K562 (cell line): Measurements from ENCODE around the gene ANKMY1. TPM values are rescaled to one million over a fixed set of nuclear protein-coding genes. Genes with fewer than 3 reads are reported as not detected.

ENCODE experiments used
- ATAC-seq: fragments of 200-7000 bp; cut with Tn5 transposase; 3 replicates; pipeline ENCODE4 v1.9.1; 2020; ENCODE audit warnings: moderate library complexity
- BruUV-seq: library from RNA; stranded (reverse); fragments of 400-500 nt; replicated peaks from 2 replicates; lab custom pipeline; 2021; lab: Mats Ljungman, UMichigan
- CTCF ChIA-PET: fragments of 300-600 bp; formaldehyde crosslinking; extraction: SDS; loops from one replicate; lab custom pipeline; 2021; ENCODE audit warnings: low intra/inter-chr PET ratio; lab: Yijun Ruan, JAX
- POLR2A ChIA-PET: fragments of 300-600, 350-650 bp; sonication (Branson Sonifier 250); formaldehyde crosslinking; extraction: SDS; loops from one replicate; lab custom pipeline; 2021; ENCODE audit warnings: antibody characterized with exemption, inconsistent platforms; lab: Yijun Ruan, JAX
- DNase-seq, 4 experiments: peaks; one replicate each; pipeline versions ENCODE4 v3.0.0 to v3.0.0-alpha.2; 2011 to 2018; ENCODE audit warnings: low spot score in 3 of 4, mixed read lengths in 3 of 4; ENCODE audit errors: extremely low read depth in 1 of 4
- FAIRE-seq: peaks from 2 replicates; lab custom pipeline; 2011; peaks lifted over from hg19 to GRCh38; lab: Jason Lieb, UNC
- H2AFZ ChIP-seq: 2 replicates; pipeline ENCODE4 v1.6.0; 2011; ENCODE audit warnings: low read depth, low read length, control low read depth, inconsistent platforms
- H3K27ac ChIP-seq: fragments of 200-600 bp; 3 replicates; pipeline ENCODE4 v1.8.0; 2011; ENCODE audit warnings: low read depth, mild to moderate bottlenecking, control low read depth, inconsistent platforms, low read length, moderate library complexity, mixed read lengths; ENCODE audit errors: extremely low read depth
- H3K27me3 ChIP-seq, 2 experiments: fragments of 300-600 bp in 1 of 2; 2 replicates in 1 of 2; 3 replicates in 1 of 2; pipeline versions ENCODE4 v1.6.0 to v1.8.0; 2011; ENCODE audit warnings: inconsistent platforms in 2 of 2, low read length in 2 of 2, mild to moderate bottlenecking in 1 of 2, mixed read lengths in 1 of 2, moderate library complexity in 1 of 2; ENCODE audit not compliant: control insufficient read depth in 2 of 2, insufficient read depth in 2 of 2
- H3K36me3 ChIP-seq: fragments of 300-600 bp; 3 replicates; pipeline ENCODE4 v1.8.0; 2011; ENCODE audit warnings: mild to moderate bottlenecking, low read length, inconsistent platforms; ENCODE audit not compliant: control insufficient read depth, insufficient read depth
- H3K4me1 ChIP-seq, 2 experiments: fragments of 200-600 bp in 1 of 2; replicated peaks in 1 of 2; 2 replicates in 1 of 2; 3 replicates in 1 of 2; pipeline versions ENCODE4 v1.5.1 to v1.8.0; 2011; ENCODE audit warnings: inconsistent platforms in 2 of 2, low read length in 2 of 2, mild to moderate bottlenecking in 1 of 2, mixed read lengths in 1 of 2, moderate library complexity in 1 of 2; ENCODE audit not compliant: control insufficient read depth in 2 of 2, insufficient read depth in 2 of 2
- H3K4me2 ChIP-seq: 2 replicates; pipeline ENCODE4 v1.6.1; 2011; ENCODE audit warnings: low read length, control low read depth, inconsistent platforms, mixed read lengths; ENCODE audit not compliant: insufficient read depth
- H3K4me3 ChIP-seq: fragments of 200-600 bp; sonication (generic), shearing (Covaris generic); 2 replicates; pipeline ENCODE4 v1.5.1; 2016; ENCODE audit warnings: control low read depth, inconsistent platforms
- H3K79me2 ChIP-seq: fragments of 200-600 bp; 3 replicates; pipeline ENCODE4 v1.8.0; 2011; ENCODE audit warnings: low read length, inconsistent platforms; ENCODE audit not compliant: control insufficient read depth, insufficient read depth
- H3K9ac ChIP-seq, 2 experiments: 2 replicates each; pipeline versions ENCODE4 v1.6.0 to v1.6.1; 2011; ENCODE audit warnings: low read depth in 2 of 2, low read length in 2 of 2, control low read depth in 1 of 2, inconsistent platforms in 1 of 2, mild to moderate bottlenecking in 1 of 2, mixed read lengths in 1 of 2; ENCODE audit not compliant: insufficient read depth in 1 of 2
- H3K9me1 ChIP-seq: one replicate; pipeline ENCODE4 v1.6.0; 2011; ENCODE audit warnings: inconsistent platforms, mild to moderate bottlenecking, low read length, moderate library complexity; ENCODE audit not compliant: control insufficient read depth, insufficient read depth
- H3K9me3 ChIP-seq: replicated peaks from 2 replicates; pipeline ENCODE4 v1.5.1; 2011; ENCODE audit warnings: low read depth, low read length, inconsistent platforms; ENCODE audit not compliant: control insufficient read depth, insufficient read depth
- H4K20me1 ChIP-seq: replicated peaks from 2 replicates; pipeline ENCODE4 v1.6.1; 2011; ENCODE audit warnings: low read length, inconsistent platforms, mixed read lengths; ENCODE audit not compliant: control insufficient read depth, insufficient read depth
- KDM4B ChIP-seq, 2 experiments: fragments of 450-650 bp in 1 of 2; sonication (generic) in 1 of 2; IDR thresholded peaks; 2 replicates each; pipeline ENCODE4 v1.6.1; 2016 to 2017; ENCODE audit warnings: borderline replicate concordance in 2 of 2, antibody characterized with exemption in 1 of 2, low read depth in 1 of 2, mild to moderate bottlenecking in 1 of 2
- MTF1 ChIP-seq: fragments of 250-450 bp; sonication (Bioruptor Pico); IDR thresholded peaks from 2 replicates; pipeline ENCODE4 v1.9.0; 2021; ENCODE audit warnings: moderate library complexity, mild to moderate bottlenecking, inconsistent platforms, borderline replicate concordance
- NFRKB ChIP-seq: fragments of 450-650 bp; IDR thresholded peaks from 2 replicates; pipeline ENCODE4 v1.6.1; 2016; ENCODE audit warnings: low read depth
- PHF21A ChIP-seq: fragments of 450-650 bp; IDR thresholded peaks from 2 replicates; pipeline ENCODE4 v1.6.1; 2017; ENCODE audit warnings: low read depth, borderline replicate concordance
- POLR2AphosphoS5 ChIP-seq: IDR thresholded peaks from 2 replicates; pipeline ENCODE4 v1.6.1; 2011; ENCODE audit warnings: mild to moderate bottlenecking, low read depth, low read length, moderate library complexity; ENCODE audit not compliant: control insufficient read depth, insufficient read depth
- SMAD1 ChIP-seq: fragments of 150-350 bp; IDR thresholded peaks from 2 replicates; pipeline ENCODE4 v1.6.1; 2014; ENCODE audit warnings: low read length, low read depth; ENCODE audit not compliant: partially characterized antibody
- U2AF1 ChIP-seq: fragments of 200-400 bp; formaldehyde crosslinking; optimal IDR thresholded peaks from 2 replicates; pipeline ENCODE3; 2017; ENCODE audit warnings: mild to moderate bottlenecking, low read depth, low read length, moderate library complexity
- YBX1 ChIP-seq: fragments of 450-650 bp; IDR thresholded peaks from 2 replicates; pipeline ENCODE4 v1.7.1; 2016; ENCODE audit warnings: mild to moderate bottlenecking
- ZNF239 ChIP-seq: fragments of 250-450 bp; sonication (Bioruptor Pico); IDR thresholded peaks from 2 replicates; pipeline ENCODE4 v1.4.0; 2020; ENCODE audit warnings: mild to moderate bottlenecking
- ZNF780A ChIP-seq: fragments of 250-450 bp; sonication (Bioruptor Pico); IDR thresholded peaks from 2 replicates; pipeline ENCODE4 v1.5.0; 2021; ENCODE audit warnings: mild to moderate bottlenecking
- WGBS: fragments of 100-300 bp; shearing (Covaris generic); methylation state at CpG from one replicate; pipeline ENCODE4 v1.1.6; 2016; ENCODE audit warnings: low coverage, mixed read lengths; ENCODE audit not compliant: insufficient coverage; ENCODE audit errors: missing lambda C conversion rate; 5-methylcytosine and 5-hydroxymethylcytosine counted together
- in situ Hi-C: fragments of 300-500 bp; cut with MboI; formaldehyde crosslinking; loops from 4 replicates; pipeline ENCODE4 v1.15.0; 2018; ENCODE audit warnings: inconsistent platforms, mixed read lengths
- intact Hi-C: fragments of 100-400 bp; cut with micrococcal nuclease; formaldehyde crosslinking; loops from 2 replicates; pipeline ENCODE4 v1.14.2; 2022
- polyA plus RNA-seq, 8 experiments: library from polyadenylated mRNA; depleted of rRNA in 4 of 8; stranded (reverse) in 5 of 8; unstranded in 3 of 8; fragments of >200 nt; fragmentation: Nextera tagmentation in 2 of 8; fragmentation: Illumina TruSeq in 1 of 8; extraction: Ambion mirVana in 2 of 8; extraction: Trizol in 1 of 8; gene quantifications; 2 replicates each; pipeline versions ENCODE4 v1.2.1 to v1.2.3, GENCODE V29; 2011 to 2014; ENCODE audit warnings: inconsistent platforms in 1 of 8, missing spikeins in 1 of 8
- total RNA-seq, 7 experiments: library from RNA; depleted of rRNA in 6 of 7; stranded (reverse); fragments of >200 nt in 6 of 7; fragmentation: Illumina TruSeq in 2 of 7; extraction: Trizol in 2 of 7; gene quantifications; 2 replicates each; pipeline versions ENCODE4 v1.2.1 to v1.2.3, GENCODE V29; 2011 to 2021; ENCODE audit warnings: low replicate concordance in 1 of 7
- TF ChIP-seq, protein P1 (sequence below), 2 experiments: fragments of 450-650 bp; IDR thresholded peaks; 2 replicates each; pipeline ENCODE4 v1.6.1; 2018; ENCODE audit warnings: mild to moderate bottlenecking in 2 of 2, low read depth in 1 of 2; ENCODE audit not compliant: partially characterized antibody in 2 of 2
- TF ChIP-seq, protein P2 (sequence below): sonication (generic); formaldehyde crosslinking; IDR thresholded peaks from 2 replicates; pipeline ENCODE4 v1.8.1; 2023; ENCODE audit warnings: mild to moderate bottlenecking, missing genetic modification reagents
- TF ChIP-seq, protein P3 (sequence below): sonication (generic); formaldehyde crosslinking; IDR thresholded peaks from 2 replicates; pipeline ENCODE4 v1.8.1; 2023; ENCODE audit warnings: mild to moderate bottlenecking, missing genetic modification reagents

Gene ANKMY1
- total and polyA plus RNA-seq, 9 of the 15 experiments (the other 6 are each of a cell fraction or from before 2014, with no cell fraction given): 0.75 to 15.1 (median 11.7) TPM

DNA sequence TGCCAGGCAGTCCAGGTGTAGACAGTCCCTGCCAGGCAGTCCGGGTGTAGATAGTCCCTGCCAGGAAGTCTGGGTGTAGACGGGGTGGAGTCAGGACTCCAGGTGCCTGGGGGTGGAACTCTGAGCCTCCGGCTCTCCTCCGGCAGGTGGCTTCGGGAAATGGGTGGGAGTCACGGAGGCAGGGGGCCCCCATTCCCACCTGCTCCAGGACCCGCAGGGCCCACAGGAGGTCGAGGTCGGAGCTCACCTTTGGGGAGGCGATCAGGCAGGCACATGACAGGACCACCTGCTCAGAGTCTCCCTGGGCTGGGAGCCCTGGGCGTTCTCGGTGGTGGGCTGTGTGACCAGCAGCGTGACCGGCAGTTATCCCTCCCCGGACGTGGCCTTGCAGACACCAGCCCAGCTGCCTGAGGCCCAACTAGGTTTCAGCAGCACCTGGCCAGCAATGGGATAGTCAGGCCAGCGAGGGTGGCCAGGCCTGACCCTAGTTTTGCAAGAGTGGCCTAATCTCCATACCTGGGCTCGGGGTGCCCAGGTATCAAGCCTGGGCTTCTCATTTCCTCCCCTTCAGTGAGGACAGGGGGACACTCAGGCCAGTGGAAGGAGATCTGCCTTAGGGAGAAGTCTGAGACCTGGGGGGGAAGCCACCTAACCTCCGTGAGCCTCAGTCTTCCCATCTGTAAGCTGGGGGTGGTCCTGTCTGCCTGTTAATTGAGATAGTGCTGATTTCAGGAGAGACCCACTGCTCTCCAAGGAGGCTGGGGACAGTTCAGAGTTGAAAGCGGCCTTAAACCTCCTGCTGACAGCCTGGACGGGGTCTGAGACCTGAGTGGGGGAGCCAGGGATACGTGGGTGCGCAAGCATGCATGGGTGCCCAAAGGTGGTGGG is 109.2 kb downstream of the ANKMY1 start:
- ChIA-PET POLR2A (no interaction called here), CTCF (no interaction called here)
- H3K36me3 ChIP-seq: no peaks in the 10 kb centered on the region
- no peaks in the 10 kb centered on the region for H3K9me1 ChIP-seq
- no peak overlapping the region for H3K4me2 ChIP-seq
- ATAC-seq (no peak), DNase-seq (no peak), FAIRE-seq (no peak)
- no TSS peak for BruUV-seq
- H3K4me3 ChIP-seq: no peak overlapping the region
- no peaks in the 10 kb centered on the region for H3K79me2 ChIP-seq
- peaks cover 0 to 36% of the 10 kb centered on the region in 2 experiments; a peak in 2 of 5 replicates for H3K4me1 ChIP-seq
- no peak overlapping the region for H3K27ac ChIP-seq
- no peaks in the 10 kb centered on the region for H3K9me3 ChIP-seq
- intact Hi-C loops (no loop called here), in situ Hi-C loops (no loop called here)
- no peak overlapping the region for H3K9ac ChIP-seq
- 6% methylated on average over 16 of the region's 23 CpGs for WGBS
- H4K20me1 ChIP-seq: no peaks in the 10 kb centered on the region; the same call in none of the 2 replicates
- no peak overlapping the region for H2AFZ ChIP-seq
- H3K27me3 ChIP-seq: peaks cover 0 to 74% of the 10 kb centered on the region in 2 experiments; a peak in 3 of 5 replicates
- no peak for TF ChIP-seq U2AF1
- TF ChIP-seq PHF21A: no peak
- TF ChIP-seq, protein P1, sequence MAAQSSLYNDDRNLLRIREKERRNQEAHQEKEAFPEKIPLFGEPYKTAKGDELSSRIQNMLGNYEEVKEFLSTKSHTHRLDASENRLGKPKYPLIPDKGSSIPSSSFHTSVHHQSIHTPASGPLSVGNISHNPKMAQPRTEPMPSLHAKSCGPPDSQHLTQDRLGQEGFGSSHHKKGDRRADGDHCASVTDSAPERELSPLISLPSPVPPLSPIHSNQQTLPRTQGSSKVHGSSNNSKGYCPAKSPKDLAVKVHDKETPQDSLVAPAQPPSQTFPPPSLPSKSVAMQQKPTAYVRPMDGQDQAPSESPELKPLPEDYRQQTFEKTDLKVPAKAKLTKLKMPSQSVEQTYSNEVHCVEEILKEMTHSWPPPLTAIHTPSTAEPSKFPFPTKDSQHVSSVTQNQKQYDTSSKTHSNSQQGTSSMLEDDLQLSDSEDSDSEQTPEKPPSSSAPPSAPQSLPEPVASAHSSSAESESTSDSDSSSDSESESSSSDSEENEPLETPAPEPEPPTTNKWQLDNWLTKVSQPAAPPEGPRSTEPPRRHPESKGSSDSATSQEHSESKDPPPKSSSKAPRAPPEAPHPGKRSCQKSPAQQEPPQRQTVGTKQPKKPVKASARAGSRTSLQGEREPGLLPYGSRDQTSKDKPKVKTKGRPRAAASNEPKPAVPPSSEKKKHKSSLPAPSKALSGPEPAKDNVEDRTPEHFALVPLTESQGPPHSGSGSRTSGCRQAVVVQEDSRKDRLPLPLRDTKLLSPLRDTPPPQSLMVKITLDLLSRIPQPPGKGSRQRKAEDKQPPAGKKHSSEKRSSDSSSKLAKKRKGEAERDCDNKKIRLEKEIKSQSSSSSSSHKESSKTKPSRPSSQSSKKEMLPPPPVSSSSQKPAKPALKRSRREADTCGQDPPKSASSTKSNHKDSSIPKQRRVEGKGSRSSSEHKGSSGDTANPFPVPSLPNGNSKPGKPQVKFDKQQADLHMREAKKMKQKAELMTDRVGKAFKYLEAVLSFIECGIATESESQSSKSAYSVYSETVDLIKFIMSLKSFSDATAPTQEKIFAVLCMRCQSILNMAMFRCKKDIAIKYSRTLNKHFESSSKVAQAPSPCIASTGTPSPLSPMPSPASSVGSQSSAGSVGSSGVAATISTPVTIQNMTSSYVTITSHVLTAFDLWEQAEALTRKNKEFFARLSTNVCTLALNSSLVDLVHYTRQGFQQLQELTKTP (IDR thresholded peaks at IDR 0.05; ENCODE audit: low read depth in 1 of 2, partially characterized antibody in 2 of 2): no peak
- no peak for TF ChIP-seq NFRKB
- TF ChIP-seq, protein P2, sequence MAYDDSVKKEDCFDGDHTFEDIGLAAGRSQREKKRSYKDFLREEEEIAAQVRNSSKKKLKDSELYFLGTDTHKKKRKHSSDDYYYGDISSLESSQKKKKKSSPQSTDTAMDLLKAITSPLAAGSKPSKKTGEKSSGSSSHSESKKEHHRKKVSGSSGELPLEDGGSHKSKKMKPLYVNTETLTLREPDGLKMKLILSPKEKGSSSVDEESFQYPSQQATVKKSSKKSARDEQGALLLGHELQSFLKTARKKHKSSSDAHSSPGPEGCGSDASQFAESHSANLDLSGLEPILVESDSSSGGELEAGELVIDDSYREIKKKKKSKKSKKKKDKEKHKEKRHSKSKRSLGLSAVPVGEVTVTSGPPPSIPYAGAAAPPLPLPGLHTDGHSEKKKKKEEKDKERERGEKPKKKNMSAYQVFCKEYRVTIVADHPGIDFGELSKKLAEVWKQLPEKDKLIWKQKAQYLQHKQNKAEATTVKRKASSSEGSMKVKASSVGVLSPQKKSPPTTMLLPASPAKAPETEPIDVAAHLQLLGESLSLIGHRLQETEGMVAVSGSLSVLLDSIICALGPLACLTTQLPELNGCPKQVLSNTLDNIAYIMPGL (CRISPR knock-in tag): no peak
- TF ChIP-seq, protein P3, sequence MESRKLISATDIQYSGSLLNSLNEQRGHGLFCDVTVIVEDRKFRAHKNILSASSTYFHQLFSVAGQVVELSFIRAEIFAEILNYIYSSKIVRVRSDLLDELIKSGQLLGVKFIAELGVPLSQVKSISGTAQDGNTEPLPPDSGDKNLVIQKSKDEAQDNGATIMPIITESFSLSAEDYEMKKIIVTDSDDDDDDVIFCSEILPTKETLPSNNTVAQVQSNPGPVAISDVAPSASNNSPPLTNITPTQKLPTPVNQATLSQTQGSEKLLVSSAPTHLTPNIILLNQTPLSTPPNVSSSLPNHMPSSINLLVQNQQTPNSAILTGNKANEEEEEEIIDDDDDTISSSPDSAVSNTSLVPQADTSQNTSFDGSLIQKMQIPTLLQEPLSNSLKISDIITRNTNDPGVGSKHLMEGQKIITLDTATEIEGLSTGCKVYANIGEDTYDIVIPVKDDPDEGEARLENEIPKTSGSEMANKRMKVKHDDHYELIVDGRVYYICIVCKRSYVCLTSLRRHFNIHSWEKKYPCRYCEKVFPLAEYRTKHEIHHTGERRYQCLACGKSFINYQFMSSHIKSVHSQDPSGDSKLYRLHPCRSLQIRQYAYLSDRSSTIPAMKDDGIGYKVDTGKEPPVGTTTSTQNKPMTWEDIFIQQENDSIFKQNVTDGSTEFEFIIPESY: no peak
- no peak for TF ChIP-seq ZNF239 (CRISPR knock-in tag)
- no peak for TF ChIP-seq ZNF780A
- no peak for TF ChIP-seq POLR2AphosphoS5
- TF ChIP-seq YBX1: no peak
- TF ChIP-seq SMAD1: no peak
- no peak for TF ChIP-seq MTF1 (CRISPR knock-in tag)
- TF ChIP-seq KDM4B (IDR thresholded peaks at IDR 0.05; ENCODE audit: borderline replicate concordance in 2 of 2, low read depth in 1 of 2): no peak
